ENCODE measurements around the gene ITGAD. TPM values are rescaled to one million over a fixed set of nuclear protein-coding genes. Genes with fewer than 3 reads are reported as not detected.

Gene ITGAD
- total RNA-seq, 1 experiment from 2014 or later = not detected

DNA sequence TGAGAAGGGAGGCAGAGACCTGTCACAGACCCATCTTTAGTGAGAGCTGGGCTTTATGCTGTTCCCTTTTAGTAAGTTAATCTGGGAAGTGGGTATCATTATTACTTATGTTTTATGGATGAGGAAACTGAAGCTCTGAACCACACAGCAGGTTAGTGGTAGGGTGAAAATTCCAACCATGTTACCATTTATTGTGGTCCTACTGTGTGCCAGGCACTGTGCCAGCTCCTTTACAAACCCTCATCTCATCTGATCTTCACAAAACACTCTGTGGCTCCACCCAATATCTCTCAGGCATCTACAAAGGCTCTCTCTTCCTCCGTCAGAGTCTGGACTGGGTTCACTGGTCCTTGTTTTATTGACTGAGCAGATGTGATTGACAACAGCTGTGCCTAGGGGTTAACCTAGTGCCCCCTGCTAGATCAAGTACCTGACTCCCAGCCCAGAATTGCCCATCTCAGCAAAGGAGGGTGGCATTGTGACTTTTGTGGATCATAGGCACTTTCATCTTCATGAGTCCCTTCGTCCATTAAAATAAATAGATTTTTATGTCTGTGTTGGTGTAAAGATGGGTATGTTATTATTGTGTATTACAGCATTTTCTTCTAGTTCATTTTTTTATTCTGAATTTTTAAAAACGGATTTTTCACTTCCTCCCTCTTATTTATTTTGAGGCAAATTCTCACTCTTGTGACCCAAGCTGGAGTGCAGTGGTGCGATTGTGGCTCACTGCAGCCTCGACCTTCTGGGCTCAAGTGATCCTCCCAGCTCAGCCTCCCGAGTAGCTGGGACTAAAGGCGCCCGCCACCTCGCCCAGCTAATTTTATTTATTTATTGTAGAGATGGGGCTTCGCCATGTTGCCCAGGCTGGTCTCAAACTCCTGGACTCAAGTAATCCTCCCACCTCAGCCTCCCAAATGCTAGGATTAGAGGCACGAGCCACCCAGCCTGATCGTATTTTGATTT lies 81.9 kb downstream of the ITGAD start:
- no peak for DNase-seq (ENCODE audit: low spot score)

DNA sequence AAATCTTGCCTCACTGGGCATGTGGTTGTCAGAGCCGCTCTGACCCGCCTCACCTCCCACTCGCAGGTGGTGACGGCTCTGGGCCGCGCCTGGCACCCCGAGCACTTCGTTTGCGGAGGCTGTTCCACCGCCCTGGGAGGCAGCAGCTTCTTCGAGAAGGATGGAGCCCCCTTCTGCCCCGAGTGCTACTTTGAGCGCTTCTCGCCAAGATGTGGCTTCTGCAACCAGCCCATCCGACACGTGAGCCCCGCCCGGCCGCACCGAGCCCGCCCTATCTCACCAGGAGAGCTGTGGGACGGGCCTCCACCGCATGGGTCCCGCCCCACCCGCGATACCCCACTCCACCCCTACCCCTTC lies 82.8 kb downstream of the ITGAD start:
- DNase-seq (ENCODE audit: low spot score) = no peak

Other genes starting within 250 kb of the ITGAD start
- gene PRSS36, start 243.3 kb upstream of the ITGAD start, total RNA-seq (2014; rRNA removed; shearing (Covaris generic)) = 0.41 and 0.55 TPM in 2 replicates
- 14.4 and 26.9 TPM in 2 replicates for gene FUS, start 213.2 kb upstream of the ITGAD start, total RNA-seq (2014; rRNA removed; shearing (Covaris generic))
- not detected in 2 replicates for gene PYCARD, start 190.6 kb upstream of the ITGAD start, total RNA-seq (2014; rRNA removed; shearing (Covaris generic))
- under 0.01 and 0.02 TPM in 2 replicates for gene TRIM72, start 179.2 kb upstream of the ITGAD start, total RNA-seq (2014; rRNA removed; shearing (Covaris generic))
- gene PYDC1, start 176.2 kb upstream of the ITGAD start, total RNA-seq (2014; rRNA removed; shearing (Covaris generic)) = not detected in 2 replicates
- 1.0 and 3.1 TPM in 2 replicates for gene ITGAM, start 133.4 kb upstream of the ITGAD start, total RNA-seq (2014; rRNA removed; shearing (Covaris generic))
- 1.5 and 4.1 TPM in 2 replicates for gene ITGAX, start 38.2 kb upstream of the ITGAD start, total RNA-seq (2014; rRNA removed; shearing (Covaris generic))
- gene COX6A2, start 35.0 kb downstream of the ITGAD start, total RNA-seq (2014; rRNA removed; shearing (Covaris generic)) = not detected in 2 replicates
- not detected in 2 replicates for gene ZNF843, start 49.5 kb downstream of the ITGAD start, total RNA-seq (2014; rRNA removed; shearing (Covaris generic))
- 17.7 and 18.6 TPM in 2 replicates for gene ARMC5, start 66.2 kb downstream of the ITGAD start, total RNA-seq (2014; rRNA removed; shearing (Covaris generic))
- gene TGFB1I1, start 78.8 kb downstream of the ITGAD start, total RNA-seq (2014; rRNA removed; shearing (Covaris generic)) = 29.8 and 42.0 TPM in 2 replicates
- gene SLC5A2, start 89.8 kb downstream of the ITGAD start, total RNA-seq (2014; rRNA removed; shearing (Covaris generic)) = 0.05 TPM in 1 of 2 replicates, not detected in the other
- 39.6 and 46.8 TPM in 2 replicates for gene RUSF1, start 115.1 kb downstream of the ITGAD start, total RNA-seq (2014; rRNA removed; shearing (Covaris generic))
- not detected in 2 replicates for gene AHSP, start 134.6 kb downstream of the ITGAD start, total RNA-seq (2014; rRNA removed; shearing (Covaris generic))